Liver (tissue), 10 donors: ENCODE data around the gene TMEM129. TPM values are rescaled to one million over a fixed set of nuclear protein-coding genes. Genes with fewer than 3 reads are reported as not detected.

Experiments used
- DNase-seq: peaks from one replicate; pipeline ENCODE4 v3.0.0-alpha.2; 2017; ENCODE audit warnings: low spot score
- H3K27ac ChIP-seq, 2 donors: one replicate each; pipeline ENCODE4 v1.7.0; 2013; ENCODE audit warnings: inconsistent platforms in 2 of 2, low read length in 2 of 2, control low read depth in 1 of 2, low read depth in 1 of 2, mild to moderate bottlenecking in 1 of 2
- H3K27me3 ChIP-seq, 4 donors: one replicate each; pipeline versions ENCODE4 v1.6.1 to v1.7.0; 2013; ENCODE audit warnings: low read length in 3 of 4, inconsistent platforms in 1 of 4, mild to moderate bottlenecking in 1 of 4, moderate library complexity in 1 of 4; ENCODE audit not compliant: control insufficient read depth in 4 of 4, insufficient read depth in 4 of 4
- H3K36me3 ChIP-seq, 4 donors: one replicate each; pipeline versions ENCODE4 v1.6.1 to v1.7.0; 2013; ENCODE audit warnings: low read length in 3 of 4, mild to moderate bottlenecking in 3 of 4, low read depth in 1 of 4, moderate library complexity in 1 of 4; ENCODE audit not compliant: control insufficient read depth in 4 of 4, insufficient read depth in 3 of 4
- H3K4me1 ChIP-seq, 4 donors: one replicate each; pipeline versions ENCODE4 v1.6.1 to v1.7.0; 2013; ENCODE audit warnings: low read length in 3 of 4, mild to moderate bottlenecking in 3 of 4, moderate library complexity in 1 of 4; ENCODE audit not compliant: control insufficient read depth in 4 of 4, insufficient read depth in 4 of 4
- H3K4me3 ChIP-seq, 3 donors: one replicate each; pipeline versions ENCODE4 v1.6.1 to v1.7.0; 2013; ENCODE audit warnings: low read length in 3 of 3, control low read depth in 1 of 3, low read depth in 1 of 3, mild to moderate bottlenecking in 1 of 3
- H3K9ac ChIP-seq, 2 donors: one replicate each; pipeline ENCODE4 v1.7.0; 2013; ENCODE audit warnings: low read length in 2 of 2, mild to moderate bottlenecking in 2 of 2, moderate library complexity in 2 of 2, control low read depth in 1 of 2, low read depth in 1 of 2
- H3K9me3 ChIP-seq, 4 donors: one replicate each; pipeline versions ENCODE4 v1.6.1 to v1.7.0; 2013; ENCODE audit warnings: low read length in 3 of 4; ENCODE audit not compliant: control insufficient read depth in 4 of 4
- EGR1 ChIP-seq, 2 donors: IDR thresholded peaks; 2 replicates each; pipeline ENCODE4 v1.6.1; 2016 to 2018; ENCODE audit warnings: antibody characterized with exemption in 2 of 2, low read depth in 2 of 2
- FOXA2 ChIP-seq: IDR thresholded peaks from 2 replicates; pipeline ENCODE4 v1.6.1; 2016; ENCODE audit warnings: antibody characterized with exemption
- GABPA ChIP-seq, 2 donors: IDR thresholded peaks in 1 of 2; conservative IDR thresholded peaks in 1 of 2; 2 replicates each; pipeline ENCODE4 v1.6.1; 2016; ENCODE audit warnings: antibody characterized with exemption in 2 of 2, mild to moderate bottlenecking in 1 of 2, moderate library complexity in 1 of 2
- TAF1 ChIP-seq: conservative IDR thresholded peaks from 2 replicates; pipeline ENCODE4 v1.6.1; 2016; ENCODE audit warnings: antibody characterized with exemption, mild to moderate bottlenecking
- YY1 ChIP-seq: IDR thresholded peaks from 2 replicates; pipeline ENCODE4 v1.6.1; 2016; ENCODE audit warnings: antibody characterized with exemption, mild to moderate bottlenecking
- WGBS: extraction: QIAGEN DNeasy Blood & Tissue Kit; methylation state at CpG from one replicate; pipeline ENCODE4 v1.1.7; 2013; 5-methylcytosine and 5-hydroxymethylcytosine counted together
- polyA plus RNA-seq, 2 donors: library from polyadenylated mRNA; stranded (reverse) in 1 of 2; unstranded in 1 of 2; fragments of 200-250 nt in 1 of 2; fragments of >200 nt in 1 of 2; fragmentation: Nextera tagmentation in 1 of 2; extraction: Ambion mirVana in 1 of 2; gene quantifications; one replicate each; pipeline versions ENCODE4 v1.2.1 to v1.2.3, GENCODE V29; 2013 to 2015
- small RNA-seq: library from RNA; depleted of rRNA; stranded (forward); fragments of <200 nt; gene quantifications from one replicate; pipeline ENCODE3, GENCODE V24; 2014
- total RNA-seq, 2 donors: library from RNA; depleted of rRNA; stranded (reverse); fragments of >200 nt; gene quantifications; one replicate each; pipeline ENCODE4 v1.2.3, GENCODE V29; 2014
- donor health status: healthy.
- donor health status: healthy.
- donor health status: healthy.
- donor health status: healthy.
- donor health status: healthy.

TMEM129 gene
- total and polyA plus RNA-seq, 4 donors: 12.2 to 37.0 (median 21.8) TPM

DNA sequence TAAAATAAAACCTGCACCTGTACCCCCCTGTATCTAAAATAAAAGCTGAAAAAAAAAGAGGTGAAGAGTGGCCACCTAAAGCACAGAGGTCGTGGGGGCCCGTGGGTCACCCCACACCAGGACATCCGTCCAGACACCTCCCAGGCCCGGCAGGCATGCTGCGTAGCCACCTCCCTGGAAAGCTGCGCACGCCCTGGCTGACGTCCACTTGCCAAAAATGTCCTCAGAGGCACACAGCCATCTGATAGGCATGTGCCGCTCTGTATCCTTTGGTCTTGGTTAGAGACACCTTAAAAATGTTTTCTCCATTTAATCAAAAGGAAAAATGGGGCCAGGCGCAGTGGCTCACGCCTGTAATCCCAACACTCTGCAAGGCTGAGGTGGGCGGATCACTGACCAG is 54.7 kb downstream of the TMEM129 start:
- Histone ChIP-seq H3K4me1 (no peaks in the 10 kb centered on the region), H3K36me3 (no peaks in the 10 kb centered on the region), H3K27ac (no peak overlapping the region), H3K4me3 (no peak overlapping the region), H3K9me3 (no peaks in the 10 kb centered on the region), H3K27me3 (no peaks in the 10 kb centered on the region), H3K9ac (no peak overlapping the region)
- WGBS: 73% methylated on average over 12 of the region's 12 CpGs
- TF ChIP-seq TAF1: no peak
- TF ChIP-seq FOXA2: no peak
- no peak for TF ChIP-seq EGR1 (IDR thresholded peaks at IDR 0.05; ENCODE audit: low read depth in 2 of 2)
- TF ChIP-seq GABPA (IDR thresholded peaks at IDR 0.05 in 1 of 2, conservative IDR thresholded peaks at IDR 0.05 in 1 of 2): no peak
- no peak for TF ChIP-seq YY1
- no peak for DNase-seq

Small RNA genes within 50 kb of the gene (small RNA-seq; reads per million reads assigned to genes)
- gene RF00019: not detected

Other genes starting within 250 kb of the TMEM129 start
- 1 to 10 TPM in 1 of 2 donors, under 1 TPM in 1; 0.51 to 1.4 TPM for gene FAM53A, start 37.0 kb downstream of the TMEM129 start, total RNA-seq
- gene FAM53A, start 37.0 kb downstream of the TMEM129 start, polyA plus RNA-seq: 1 to 10 TPM in 1 of 2 donors, under 1 TPM in 1; 0.44 to 2.2 TPM
- 10 to 100 TPM; 14.7 to 64.4 TPM for gene SLBP, start 9.0 kb downstream of the TMEM129 start, total RNA-seq
- gene SLBP, start 9.0 kb downstream of the TMEM129 start, polyA plus RNA-seq: 10 to 100 TPM; 15.1 to 19.6 TPM
- 10 to 100 TPM in 1 of 2 donors, 1 to 10 TPM in 1; 4.9 to 38.9 TPM for gene TACC3, start 198 bp upstream of the TMEM129 start, total RNA-seq
- gene TACC3, start 198 bp upstream of the TMEM129 start, polyA plus RNA-seq: 1 to 10 TPM; 1.4 to 6.1 TPM
- gene FGFR3, start 72.0 kb upstream of the TMEM129 start, total RNA-seq: 10 to 100 TPM; 39.1 to 40.0 TPM
- 10 to 100 TPM in 1 of 2 donors, 1 to 10 TPM in 1; 5.6 to 19.1 TPM for gene FGFR3, start 72.0 kb upstream of the TMEM129 start, polyA plus RNA-seq
- gene LETM1, start 134.8 kb upstream of the TMEM129 start, total RNA-seq: 10 to 100 TPM; 31.0 to 46.9 TPM
- gene LETM1, start 134.8 kb upstream of the TMEM129 start, polyA plus RNA-seq: 10 to 100 TPM; 12.2 to 17.3 TPM
- 10 to 100 TPM; 17.2 to 71.5 TPM for gene NSD2, start 150.1 kb upstream of the TMEM129 start, total RNA-seq
- 1 to 10 TPM; 5.1 to 5.9 TPM for gene NSD2, start 150.1 kb upstream of the TMEM129 start, polyA plus RNA-seq